ENCODE results near the gene RBBP4.

RBBP4 gene

DNA sequence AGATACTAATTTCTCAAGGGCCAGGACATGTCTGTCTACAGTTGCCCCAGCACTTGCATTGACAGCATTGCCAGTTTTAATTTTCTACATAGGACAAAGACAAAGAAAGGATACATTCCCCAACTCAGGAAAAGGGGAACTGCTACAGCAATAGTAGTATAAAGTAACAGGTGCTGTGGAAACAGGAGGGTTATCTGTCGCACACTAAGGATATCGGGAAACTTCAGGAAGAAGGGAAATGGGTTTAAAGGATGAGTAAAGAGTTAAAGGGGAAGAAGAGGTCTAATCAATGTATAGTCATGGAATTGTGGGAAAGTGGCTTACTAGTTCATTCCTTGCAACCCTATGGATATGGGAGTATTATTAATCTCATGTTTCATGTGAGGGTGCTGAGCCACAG lies 35.4 kb downstream of the RBBP4 start:
- no peaks in the 10 kb centered on the region for H3K4me1 ChIP-seq (ENCODE audit: control insufficient read depth, low read length)
- H3K79me2 ChIP-seq (ENCODE audit: control insufficient read depth, low read length), result no peaks in the 10 kb centered on the region
- H3K36me3 ChIP-seq (ENCODE audit: control insufficient read depth, low read length), result peaks cover 49% of the 10 kb centered on the region
- no peaks in the 10 kb centered on the region for H3K9me3 ChIP-seq (ENCODE audit: control insufficient read depth, insufficient read depth, low read length)
- peaks cover 4% of the 10 kb centered on the region; the same call in 1 of the 2 replicates for H4K20me1 ChIP-seq (ENCODE audit: control insufficient read depth, insufficient read depth, low read depth, low read length)
- no peaks in the 10 kb centered on the region for H3K9me2 ChIP-seq (replicated peaks; ENCODE audit: control insufficient read depth, low read length)
- H3K27ac ChIP-seq (ENCODE audit: low read depth, low read length), result no peak overlapping the region
- TF ChIP-seq EZH2phosphoT487 (IDR thresholded peaks at IDR 0.05; ENCODE audit: borderline replicate concordance, low read length), result no peak
- TF ChIP-seq, protein P1, sequence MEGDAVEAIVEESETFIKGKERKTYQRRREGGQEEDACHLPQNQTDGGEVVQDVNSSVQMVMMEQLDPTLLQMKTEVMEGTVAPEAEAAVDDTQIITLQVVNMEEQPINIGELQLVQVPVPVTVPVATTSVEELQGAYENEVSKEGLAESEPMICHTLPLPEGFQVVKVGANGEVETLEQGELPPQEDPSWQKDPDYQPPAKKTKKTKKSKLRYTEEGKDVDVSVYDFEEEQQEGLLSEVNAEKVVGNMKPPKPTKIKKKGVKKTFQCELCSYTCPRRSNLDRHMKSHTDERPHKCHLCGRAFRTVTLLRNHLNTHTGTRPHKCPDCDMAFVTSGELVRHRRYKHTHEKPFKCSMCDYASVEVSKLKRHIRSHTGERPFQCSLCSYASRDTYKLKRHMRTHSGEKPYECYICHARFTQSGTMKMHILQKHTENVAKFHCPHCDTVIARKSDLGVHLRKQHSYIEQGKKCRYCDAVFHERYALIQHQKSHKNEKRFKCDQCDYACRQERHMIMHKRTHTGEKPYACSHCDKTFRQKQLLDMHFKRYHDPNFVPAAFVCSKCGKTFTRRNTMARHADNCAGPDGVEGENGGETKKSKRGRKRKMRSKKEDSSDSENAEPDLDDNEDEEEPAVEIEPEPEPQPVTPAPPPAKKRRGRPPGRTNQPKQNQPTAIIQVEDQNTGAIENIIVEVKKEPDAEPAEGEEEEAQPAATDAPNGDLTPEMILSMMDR (IDR thresholded peaks at IDR 0.05; ENCODE audit: low read depth, low read length, poor library complexity, severe bottlenecking), result no peak
- no peaks in the 10 kb centered on the region for H3K27me3 ChIP-seq (ENCODE audit: control insufficient read depth, low read length)
- H3F3A ChIP-seq (ENCODE audit: control insufficient read depth, insufficient read depth), result peaks cover 30% of the 10 kb centered on the region
- H3K4me2 ChIP-seq (ENCODE audit: low read length), result no peak overlapping the region
- no peak overlapping the region for H3K4me3 ChIP-seq (ENCODE audit: low read length)

GRCh38 chr1:32693455-32694174 lies 42.6 kb downstream of the RBBP4 start:
- no peaks in the 10 kb centered on the region for H4K20me1 ChIP-seq (ENCODE audit: control insufficient read depth, insufficient read depth, low read depth, low read length)
- no peaks in the 10 kb centered on the region for H3K79me2 ChIP-seq (ENCODE audit: control insufficient read depth, low read length)
- H3K4me1 ChIP-seq (ENCODE audit: control insufficient read depth, low read length), result peaks cover 4% of the 10 kb centered on the region
- no peak overlapping the region for H3K4me3 ChIP-seq (ENCODE audit: low read length)
- H3K27me3 ChIP-seq (ENCODE audit: control insufficient read depth, low read length), result no peaks in the 10 kb centered on the region
- no peak for TF ChIP-seq EZH2phosphoT487 (IDR thresholded peaks at IDR 0.05; ENCODE audit: borderline replicate concordance, low read length)
- TF ChIP-seq, protein P1 (IDR thresholded peaks at IDR 0.05; ENCODE audit: low read depth, low read length, poor library complexity, severe bottlenecking), result no peak
- no peaks in the 10 kb centered on the region for H3K36me3 ChIP-seq (ENCODE audit: control insufficient read depth, low read length)
- no peaks in the 10 kb centered on the region for H3F3A ChIP-seq (ENCODE audit: control insufficient read depth, insufficient read depth)
- H3K9me3 ChIP-seq (ENCODE audit: control insufficient read depth, insufficient read depth, low read length), result no peaks in the 10 kb centered on the region
- H3K9me2 ChIP-seq (replicated peaks; ENCODE audit: control insufficient read depth, low read length), result no peaks in the 10 kb centered on the region
- no peak overlapping the region for H3K4me2 ChIP-seq (ENCODE audit: low read length)
- no peak overlapping the region for H3K27ac ChIP-seq (ENCODE audit: low read depth, low read length)

- no peaks in the 10 kb centered on the region for H3K27me3 ChIP-seq (ENCODE audit: control insufficient read depth, low read length)
- no peaks in the 10 kb centered on the region for H3K9me3 ChIP-seq (ENCODE audit: control insufficient read depth, insufficient read depth, low read length)
- H3K79me2 ChIP-seq (ENCODE audit: control insufficient read depth, low read length), result no peaks in the 10 kb centered on the region
- H3K27ac ChIP-seq (ENCODE audit: low read depth, low read length), result no peak overlapping the region
- no peak overlapping the region for H3K4me2 ChIP-seq (ENCODE audit: low read length)
- no peaks in the 10 kb centered on the region for H4K20me1 ChIP-seq (ENCODE audit: control insufficient read depth, insufficient read depth, low read depth, low read length)
- H3K36me3 ChIP-seq (ENCODE audit: control insufficient read depth, low read length), result no peaks in the 10 kb centered on the region
- no peaks in the 10 kb centered on the region for H3K9me2 ChIP-seq (replicated peaks; ENCODE audit: control insufficient read depth, low read length)
- H3K4me1 ChIP-seq (ENCODE audit: control insufficient read depth, low read length), result peaks cover 7% of the 10 kb centered on the region
- no peak for TF ChIP-seq EZH2phosphoT487 (IDR thresholded peaks at IDR 0.05; ENCODE audit: borderline replicate concordance, low read length)
- TF ChIP-seq, protein P1 (IDR thresholded peaks at IDR 0.05; ENCODE audit: low read depth, low read length, poor library complexity, severe bottlenecking), result no peak
- no peaks in the 10 kb centered on the region for H3F3A ChIP-seq (ENCODE audit: control insufficient read depth, insufficient read depth)
- no peak overlapping the region for H3K4me3 ChIP-seq (ENCODE audit: low read length)
Observed at GRCh38 chr1:32695098-32695904, 44.3 kb downstream of the RBBP4 start.
